HG03575 (cell line): ENCODE results near the gene SIRT7.

ENCODE experiments used
- ATAC-seq: cut with Tn5 transposase; IDR thresholded peaks from one replicate; pipeline ENCODE4 v1.9.1; 2021; ENCODE audit not compliant: unreplicated experiment, insufficient number of reproducible peaks, low FRiP score; ENCODE audit errors: extremely low read depth

The SIRT7 gene

DNA sequence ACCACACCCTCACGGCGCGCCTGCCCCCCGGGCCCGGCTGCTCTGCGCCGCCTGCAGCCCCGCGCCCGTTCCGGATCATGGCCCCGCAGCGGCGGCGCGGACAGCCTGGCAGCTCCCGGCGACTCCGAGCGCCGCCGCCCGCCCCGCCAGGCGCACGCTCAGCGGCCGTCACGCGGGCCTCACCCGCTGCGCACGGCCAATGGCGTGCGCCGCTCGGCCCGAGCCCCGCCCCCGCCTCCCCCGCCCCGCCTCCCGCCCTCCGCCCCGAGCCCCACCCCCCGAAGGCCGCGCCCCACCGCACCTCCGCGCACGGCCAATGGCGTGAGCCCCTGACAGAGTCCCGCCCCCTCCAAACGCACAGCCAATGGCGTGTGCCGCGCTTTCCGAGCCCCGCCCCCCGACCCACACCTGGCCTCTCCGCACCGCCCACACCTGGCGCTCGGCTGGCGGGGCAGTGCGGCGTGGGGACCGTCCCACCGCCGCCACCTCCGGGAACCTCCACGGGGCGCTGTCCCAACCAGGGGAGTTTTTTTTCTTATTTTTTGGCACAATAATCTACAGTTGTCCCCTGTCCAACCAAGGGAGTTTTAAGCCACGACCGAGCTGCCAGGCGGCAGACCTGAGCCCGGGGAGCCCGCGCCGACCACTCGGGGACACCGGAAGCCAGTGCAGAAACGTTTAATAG lies 6.6 kb downstream of the SIRT7 start, which contains the start of gene PCYT2:
Gene PCYT2 (minus strand): TSS at position 123 of the 685 bp plus-strand sequence. CDS start 44 bp downstream, at position 79.
- no peak for ATAC-seq

DNA sequence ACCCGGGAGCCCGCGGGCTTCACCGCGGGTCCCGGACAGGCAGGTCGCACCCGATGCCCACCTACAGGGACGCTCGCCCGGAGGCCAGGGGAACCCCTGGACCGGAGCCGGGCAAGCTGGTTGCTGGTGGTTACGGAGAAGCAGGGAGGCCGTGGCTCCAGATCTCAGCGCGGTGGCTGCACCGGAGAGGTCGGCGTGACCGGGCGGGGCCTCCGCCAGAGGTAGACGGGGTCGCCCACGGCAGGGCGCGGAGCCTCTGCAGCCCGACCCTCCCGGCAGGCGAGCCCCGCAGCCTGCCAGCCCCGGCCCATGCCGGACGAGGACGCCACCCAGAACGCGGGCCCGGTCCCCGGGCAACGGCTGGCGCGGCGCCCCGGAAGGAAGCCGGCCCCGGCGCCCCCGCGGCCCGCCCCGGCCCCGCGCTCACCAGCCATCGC lies 7.1 kb downstream of the SIRT7 start:
- ATAC-seq, result no peak

- no peak for ATAC-seq
Measured at GRCh38 chr17:81909966-81910839, 7.8 kb downstream of the SIRT7 start.

GRCh38 chr17:81909231-81909630 lies 8.7 kb downstream of the SIRT7 start:
- no peak for ATAC-seq

- no peak for ATAC-seq
Measured at GRCh38 chr17:81908793-81909192, 9.2 kb downstream of the SIRT7 start.

- no peak for ATAC-seq
Measured at GRCh38 chr17:81907219-81908145, 10.5 kb downstream of the SIRT7 start.

DNA sequence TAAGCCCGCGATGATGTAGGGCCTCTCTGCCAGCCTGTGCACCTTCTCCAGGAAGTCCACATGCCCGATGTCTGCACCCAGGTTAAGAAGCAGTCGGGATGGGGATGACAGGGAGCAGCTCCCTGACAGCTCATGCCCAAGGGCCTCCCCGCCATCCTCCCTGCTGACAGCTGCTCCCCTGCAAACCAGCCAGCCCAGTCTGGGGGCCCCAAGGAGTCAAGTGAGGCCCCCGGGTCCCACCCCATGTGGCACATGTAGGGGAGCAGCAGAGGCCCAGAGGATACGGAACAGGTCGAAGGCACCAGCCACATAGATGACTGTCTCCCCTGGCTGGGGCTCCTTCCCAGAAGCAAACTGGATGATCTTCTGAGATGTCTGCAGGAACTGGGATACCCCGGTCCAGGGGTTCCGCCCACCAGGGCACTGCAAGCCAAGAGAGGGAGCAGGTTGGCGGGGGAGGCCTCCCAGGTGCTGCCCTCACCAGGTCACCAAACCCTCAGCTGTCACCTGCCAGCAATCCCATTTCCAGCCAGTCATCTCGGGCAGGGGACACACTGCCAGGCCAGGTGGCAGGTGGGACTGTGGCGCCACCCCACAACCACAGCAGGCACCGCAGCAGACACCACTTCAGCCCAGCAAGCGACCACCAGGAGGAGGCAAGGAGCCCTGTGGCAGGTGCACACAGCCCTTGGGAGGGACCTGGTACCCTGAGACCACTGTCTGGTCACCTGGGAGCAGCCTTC lies 11.3 kb downstream of the SIRT7 start:
- ATAC-seq, result no peak

DNA sequence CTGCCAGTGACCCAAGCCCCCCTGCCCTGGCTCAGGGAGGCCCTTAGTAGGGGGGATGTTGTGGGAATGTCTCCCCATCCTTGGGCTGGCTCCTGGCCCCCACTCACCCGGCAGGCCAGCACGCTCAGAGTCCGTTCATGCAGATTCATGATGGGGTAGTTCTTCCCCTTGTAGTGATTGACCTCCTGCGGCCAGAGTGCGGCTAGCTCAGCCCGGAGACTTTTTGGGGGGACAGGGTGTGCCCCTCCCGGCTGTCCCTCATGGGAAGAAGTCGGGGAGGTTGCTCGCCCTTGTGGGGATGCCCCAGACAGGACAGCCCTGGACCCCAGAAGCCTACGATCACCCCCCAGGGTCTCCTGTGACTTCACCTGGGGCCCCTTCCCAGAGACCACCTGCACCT lies 12.0 kb downstream of the SIRT7 start:
- no peak for ATAC-seq

DNA sequence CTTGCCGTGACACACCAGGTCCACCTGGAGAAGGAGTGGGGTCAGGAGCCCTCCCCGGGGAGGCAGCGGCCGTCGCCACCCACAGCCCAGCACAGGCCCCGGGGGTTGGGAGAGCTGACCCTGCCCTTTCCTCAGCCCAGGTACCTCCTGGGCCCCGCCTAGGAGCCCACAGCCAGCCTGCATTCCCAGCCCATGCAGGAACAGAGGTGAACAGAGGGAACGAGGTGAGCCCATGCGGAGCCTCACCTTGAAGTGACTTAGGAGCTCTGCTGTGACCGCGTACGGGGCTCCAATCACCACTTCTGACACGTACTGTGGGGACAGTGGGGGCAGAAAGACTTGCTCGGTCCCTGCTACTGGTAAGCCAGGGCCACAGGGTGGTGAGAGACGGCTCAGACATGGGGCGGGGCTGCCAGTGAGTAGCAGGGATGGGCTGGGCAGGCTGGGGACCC lies 12.5 kb downstream of the SIRT7 start:
- ATAC-seq, result no peak

GRCh38 chr17:81904600-81905423 lies 13.2 kb downstream of the SIRT7 start:
- no peak for ATAC-seq

GRCh38 chr17:81903896-81904599 lies 13.9 kb downstream of the SIRT7 start:
- no peak for ATAC-seq

DNA sequence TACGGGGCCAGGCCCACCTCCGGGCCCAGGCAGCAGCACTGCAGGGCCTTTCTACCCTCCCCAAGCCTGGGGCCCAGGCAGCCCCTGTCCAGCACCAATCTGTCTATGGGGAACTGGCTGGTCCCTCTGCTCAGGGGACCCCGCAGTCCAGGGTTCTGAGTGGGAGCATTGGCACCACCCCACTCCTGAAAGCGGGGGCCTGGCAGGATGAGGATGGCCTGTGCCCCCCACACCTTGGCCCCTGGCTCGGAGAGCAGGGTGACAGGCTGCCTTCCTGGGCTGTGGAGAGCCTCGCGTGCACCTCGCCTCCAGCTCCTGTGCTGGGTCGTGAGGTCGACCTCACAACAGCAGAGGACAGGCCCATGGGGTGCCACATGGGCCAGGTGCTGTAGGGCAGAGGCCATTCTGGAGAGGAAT lies 14.6 kb downstream of the SIRT7 start:
- no peak for ATAC-seq

- no peak for ATAC-seq
Measured at GRCh38 chr17:81902653-81903414, 15.1 kb downstream of the SIRT7 start.

GRCh38 chr17:81902023-81902652 lies 15.8 kb downstream of the SIRT7 start, which contains the start of gene NPB:
Gene NPB, plus strand, starts transcription at chr17:81902238. Its CDS starts 40 bp downstream, at chr17:81902278.
- ATAC-seq, result no peak

GRCh38 chr17:81901167-81902022 lies 16.6 kb downstream of the SIRT7 start:
- ATAC-seq, result no peak
